IMR-90 (cell line): Measurements from ENCODE around the gene SRGAP3.

Source experiments
- CEBPB ChIP-seq: IDR thresholded peaks from 2 replicates; pipeline ENCODE4 v1.6.1; 2012; ENCODE audit warnings: low read depth, low read length, improper control_type of control experiment
- CHD1 ChIP-seq: IDR thresholded peaks from 2 replicates; pipeline ENCODE4 v1.6.1; 2012; ENCODE audit warnings: low read depth, low read length, improper control_type of control experiment
- CTCF ChIP-seq: conservative IDR thresholded peaks from 2 replicates; pipeline ENCODE4 v1.5.1; 2012; ENCODE audit warnings: mild to moderate bottlenecking, low read depth, low read length, improper control_type of control experiment
- ELK1 ChIP-seq: fragments of 150-350 bp; IDR thresholded peaks from 2 replicates; pipeline ENCODE4 v1.6.1; 2016; ENCODE audit warnings: low read depth, mild to moderate bottlenecking, low read length, moderate library complexity, borderline replicate concordance
- MAFK ChIP-seq: IDR thresholded peaks from 2 replicates; pipeline ENCODE4 v1.6.1; 2012; ENCODE audit warnings: low read depth, low read length, improper control_type of control experiment
- MXI1 ChIP-seq: IDR thresholded peaks from 2 replicates; pipeline ENCODE4 v1.6.1; 2012; ENCODE audit warnings: low read depth, mild to moderate bottlenecking, low read length, moderate library complexity, borderline replicate concordance
- NFE2L2 ChIP-seq: fragments of 150-350 bp; IDR thresholded peaks from 2 replicates; pipeline ENCODE4 v1.6.1; 2016; ENCODE audit warnings: low read depth, mild to moderate bottlenecking, low read length
- POLR2A ChIP-seq: IDR thresholded peaks from 2 replicates; pipeline ENCODE4 v1.6.1; 2012; ENCODE audit warnings: mild to moderate bottlenecking, low read depth, low read length
- RAD21 ChIP-seq: IDR thresholded peaks from 2 replicates; pipeline ENCODE4 v1.6.1; 2012; ENCODE audit warnings: low read length, improper control_type of control experiment
- RCOR1 ChIP-seq: IDR thresholded peaks from 2 replicates; pipeline ENCODE4 v1.6.1; 2012; ENCODE audit warnings: mild to moderate bottlenecking, low read length, improper control_type of control experiment; ENCODE audit not compliant: insufficient replicate concordance
- RFX5 ChIP-seq: IDR thresholded peaks from 2 replicates; pipeline ENCODE4 v1.8.0; 2012; ENCODE audit warnings: low read depth, mild to moderate bottlenecking, low read length, moderate library complexity
- USF2 ChIP-seq: fragments of 150-350 bp; IDR thresholded peaks from 2 replicates; pipeline ENCODE4 v1.6.1; 2017; ENCODE audit warnings: mild to moderate bottlenecking, antibody characterized with exemption, low read length, low read depth

- TF ChIP-seq POLR2A (no peak), CTCF (no peak), CEBPB (no peak), MXI1 (no peak), RCOR1 (no peak), ELK1 (no peak), MAFK (no peak), NFE2L2 (no peak), RAD21 (no peak), CHD1 (no peak), RFX5 (no peak), USF2 (no peak)
Measured at GRCh38 chr3:9020426-9020825, 229.0 kb downstream of the SRGAP3 start.
